Measurements from ENCODE around the gene BEND3.

DNA sequence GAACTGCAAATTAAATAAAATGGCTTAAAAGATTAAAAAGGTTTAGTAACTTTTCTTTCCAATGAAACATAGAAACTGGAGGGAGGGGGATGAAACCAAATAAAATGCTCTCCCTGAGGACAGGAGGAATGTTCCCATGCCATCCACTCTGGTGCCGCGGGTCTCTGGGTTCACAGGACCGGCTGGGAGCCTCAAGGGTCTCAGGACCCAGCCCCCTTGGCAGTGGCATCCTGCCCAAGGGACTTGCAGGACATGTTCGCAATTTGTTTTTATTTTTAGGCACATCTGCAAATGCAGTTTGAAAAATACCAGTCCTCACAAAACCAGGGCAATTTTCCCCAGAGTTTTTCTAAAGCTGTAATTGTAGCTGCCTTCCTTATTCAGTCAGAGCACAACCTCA lies 7.5 kb downstream of the BEND3 start:
- TF ChIP-seq, protein P1, sequence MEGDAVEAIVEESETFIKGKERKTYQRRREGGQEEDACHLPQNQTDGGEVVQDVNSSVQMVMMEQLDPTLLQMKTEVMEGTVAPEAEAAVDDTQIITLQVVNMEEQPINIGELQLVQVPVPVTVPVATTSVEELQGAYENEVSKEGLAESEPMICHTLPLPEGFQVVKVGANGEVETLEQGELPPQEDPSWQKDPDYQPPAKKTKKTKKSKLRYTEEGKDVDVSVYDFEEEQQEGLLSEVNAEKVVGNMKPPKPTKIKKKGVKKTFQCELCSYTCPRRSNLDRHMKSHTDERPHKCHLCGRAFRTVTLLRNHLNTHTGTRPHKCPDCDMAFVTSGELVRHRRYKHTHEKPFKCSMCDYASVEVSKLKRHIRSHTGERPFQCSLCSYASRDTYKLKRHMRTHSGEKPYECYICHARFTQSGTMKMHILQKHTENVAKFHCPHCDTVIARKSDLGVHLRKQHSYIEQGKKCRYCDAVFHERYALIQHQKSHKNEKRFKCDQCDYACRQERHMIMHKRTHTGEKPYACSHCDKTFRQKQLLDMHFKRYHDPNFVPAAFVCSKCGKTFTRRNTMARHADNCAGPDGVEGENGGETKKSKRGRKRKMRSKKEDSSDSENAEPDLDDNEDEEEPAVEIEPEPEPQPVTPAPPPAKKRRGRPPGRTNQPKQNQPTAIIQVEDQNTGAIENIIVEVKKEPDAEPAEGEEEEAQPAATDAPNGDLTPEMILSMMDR (conservative IDR thresholded peaks at IDR 0.05; ENCODE audit: low read length): no peak
- no peak for TF ChIP-seq EZH2phosphoT487 (IDR thresholded peaks at IDR 0.05; ENCODE audit: borderline replicate concordance)

Data from Loucy (cell line).